ENCODE data around the gene CSMD2.

CSMD2 gene

DNA sequence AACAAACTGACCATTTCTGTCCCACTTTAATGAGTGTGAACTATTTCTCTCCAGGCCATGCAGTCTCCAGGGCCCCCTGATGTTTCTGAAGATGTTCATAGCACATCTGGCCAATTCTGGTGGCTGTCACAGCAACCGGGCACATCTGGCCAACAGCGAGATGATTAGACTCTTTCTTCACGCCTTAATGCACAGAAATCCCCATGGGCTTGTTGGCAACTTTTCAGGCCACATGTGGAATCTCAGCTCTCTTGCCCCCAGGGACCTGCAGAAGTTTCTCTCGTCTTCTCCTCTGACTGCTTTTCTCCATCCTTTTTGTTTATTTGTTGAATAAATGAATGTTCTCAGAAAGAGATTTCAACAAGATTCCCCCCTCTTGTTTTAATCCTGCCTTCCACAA, 372.4 kb downstream of the CSMD2 start:
- DNase-seq = no peak

DNA sequence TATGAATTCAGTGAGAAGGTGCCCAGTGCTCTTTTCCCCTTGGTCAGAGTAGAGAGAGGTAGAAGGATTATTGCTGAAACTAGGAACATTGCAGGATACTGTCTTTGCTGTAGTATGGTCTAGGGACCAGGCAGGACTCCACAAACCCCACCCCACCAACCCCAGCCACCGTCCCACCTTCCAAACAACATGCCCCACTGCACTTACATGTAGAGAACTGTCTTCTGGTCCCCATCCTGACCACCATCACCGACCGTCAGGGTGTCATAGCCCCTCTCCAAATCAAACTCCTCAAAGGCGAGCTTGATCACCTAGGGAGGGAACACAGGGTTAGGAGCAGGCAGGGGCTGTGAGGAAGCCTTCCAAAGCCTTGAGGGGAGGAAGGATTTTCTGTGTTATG, 372.8 kb downstream of the CSMD2 start:
- DNase-seq = no peak

DNA sequence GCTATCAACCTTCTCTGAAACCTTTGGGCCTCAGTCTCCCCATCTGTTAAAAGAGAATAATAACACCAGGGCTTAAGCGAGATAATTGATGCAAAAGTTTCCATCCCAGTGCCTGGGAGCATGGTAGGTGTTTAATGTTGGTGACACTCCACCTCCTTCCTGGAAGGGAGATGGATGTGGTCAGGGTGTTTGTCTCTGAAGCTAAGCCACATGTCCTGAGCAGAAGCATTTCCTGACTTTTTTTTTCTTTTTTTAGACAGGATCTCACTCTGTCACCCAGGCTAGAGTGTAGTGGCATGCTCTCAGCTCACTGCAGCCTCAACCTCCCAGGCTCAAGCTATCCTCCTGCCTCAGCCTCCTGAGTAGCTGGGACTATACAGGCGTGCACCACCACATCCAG, 373.8 kb downstream of the CSMD2 start:
- DNase-seq = no peak

DNA sequence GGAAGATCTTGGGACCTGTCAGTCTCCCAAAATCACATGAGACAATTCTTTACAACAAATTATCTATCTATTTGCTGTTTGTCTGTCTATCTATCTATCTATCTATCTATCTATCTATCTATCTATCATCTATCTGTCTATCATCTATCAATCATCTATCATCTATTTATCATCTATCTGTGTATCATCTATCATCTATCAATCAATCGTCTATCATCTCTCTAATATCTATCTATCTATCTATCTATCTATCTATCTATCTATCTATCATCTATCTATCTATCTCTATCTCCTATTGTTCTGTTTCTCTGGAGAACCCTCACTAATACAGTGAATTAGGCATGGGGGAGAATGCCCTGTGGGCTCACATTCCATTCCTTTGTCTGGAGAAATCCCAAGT, 374.5 kb downstream of the CSMD2 start:
- no peak for DNase-seq

DNA sequence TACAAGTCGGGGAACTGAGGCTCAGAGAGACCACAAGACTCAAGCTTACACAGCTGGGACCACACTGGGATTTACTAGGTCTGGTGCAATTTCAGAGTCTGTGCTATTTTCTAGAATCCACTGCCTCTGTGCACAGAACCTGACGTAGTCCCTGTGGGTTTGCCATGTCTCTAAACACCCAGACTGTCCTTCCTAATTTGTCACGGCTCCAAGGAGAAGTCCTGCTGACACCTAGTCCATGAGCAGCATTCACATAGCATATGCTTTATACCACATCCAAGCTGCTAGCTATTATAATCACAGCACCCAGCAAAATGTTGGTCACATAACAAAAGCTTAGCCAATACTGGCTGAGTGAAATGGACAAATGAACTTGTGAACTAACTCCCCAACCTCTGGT, 380.2 kb downstream of the CSMD2 start:
- DNase-seq = no peak

DNA sequence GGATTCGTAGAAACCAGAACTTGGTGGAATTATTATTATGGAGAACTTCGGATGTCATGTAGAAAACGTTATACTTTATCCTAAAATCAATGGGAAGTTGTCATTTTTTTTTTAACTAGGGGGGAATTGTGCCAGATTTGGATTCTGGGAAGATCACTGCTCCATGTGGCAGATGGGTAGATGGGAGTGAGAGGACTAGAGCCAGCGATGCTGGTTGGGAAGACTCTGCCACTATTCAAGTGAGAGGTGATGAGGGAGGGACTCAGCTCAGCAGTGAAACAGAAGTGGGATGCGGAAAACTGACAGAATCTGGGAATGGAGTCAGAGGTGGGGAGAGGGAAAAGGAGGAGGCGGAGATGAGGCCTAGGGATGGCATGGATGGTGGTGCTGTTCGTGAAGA, 382.3 kb downstream of the CSMD2 start:
- no peak for DNase-seq

DNA sequence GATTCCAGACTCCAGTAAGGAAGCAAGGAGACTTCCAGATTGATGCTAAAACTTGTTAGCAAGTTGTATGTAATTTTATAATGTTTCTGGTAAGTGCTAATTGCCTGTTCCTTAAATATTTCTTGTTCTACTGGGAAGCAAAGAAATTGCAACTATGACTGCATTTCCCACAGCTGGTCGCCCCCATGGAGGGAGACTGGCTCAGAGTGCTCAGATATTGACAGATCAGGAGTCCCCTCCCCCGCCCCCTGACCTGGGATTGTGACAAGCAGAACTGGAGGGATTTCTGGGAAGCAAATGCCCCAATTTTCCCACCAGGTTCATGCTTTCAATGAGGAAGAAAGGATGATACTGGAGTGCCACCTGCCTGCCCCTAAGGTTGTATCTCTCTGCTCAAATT, 383.4 kb downstream of the CSMD2 start:
- DNase-seq = no peak

DNA sequence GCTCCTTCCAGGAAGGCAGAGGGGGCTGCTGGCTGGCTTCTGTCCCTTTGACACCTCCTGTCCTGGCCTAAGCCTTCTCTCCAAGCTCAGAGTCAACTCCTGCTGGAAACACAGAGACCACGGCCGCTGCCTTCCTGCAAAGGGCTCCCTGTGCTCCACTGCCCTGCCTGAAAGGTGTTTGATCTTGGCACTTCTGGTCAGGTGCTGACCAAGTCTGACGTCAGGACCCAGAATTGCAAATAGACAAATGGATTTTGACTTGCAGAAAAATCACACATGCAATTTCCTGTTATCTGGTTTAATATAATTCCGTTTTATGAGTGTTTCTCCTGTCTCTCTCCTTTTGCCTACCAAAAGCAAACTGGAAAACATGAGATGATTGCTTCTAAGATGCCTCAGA, 387.7 kb downstream of the CSMD2 start:
- DNase-seq = no peak

DNA sequence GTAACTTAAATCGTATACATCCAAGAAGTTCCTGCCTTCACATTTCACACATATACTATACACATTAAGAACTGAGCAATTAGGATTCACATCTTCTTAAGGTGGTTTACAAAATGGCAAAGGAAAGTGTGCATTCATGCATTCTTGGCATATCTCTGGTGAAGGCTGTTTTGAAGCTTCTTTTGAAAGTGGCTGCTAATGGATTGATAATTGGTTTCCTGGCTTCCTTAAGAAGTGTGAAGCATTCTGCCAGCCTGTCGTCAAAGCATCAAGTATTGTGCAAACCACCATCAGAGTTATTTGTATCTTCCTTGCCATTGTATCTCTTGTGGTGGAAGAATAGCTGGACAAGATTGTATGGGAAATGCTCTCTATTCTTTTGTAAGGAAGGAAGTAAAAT, 396.2 kb downstream of the CSMD2 start:
- DNase-seq = no peak

DNA sequence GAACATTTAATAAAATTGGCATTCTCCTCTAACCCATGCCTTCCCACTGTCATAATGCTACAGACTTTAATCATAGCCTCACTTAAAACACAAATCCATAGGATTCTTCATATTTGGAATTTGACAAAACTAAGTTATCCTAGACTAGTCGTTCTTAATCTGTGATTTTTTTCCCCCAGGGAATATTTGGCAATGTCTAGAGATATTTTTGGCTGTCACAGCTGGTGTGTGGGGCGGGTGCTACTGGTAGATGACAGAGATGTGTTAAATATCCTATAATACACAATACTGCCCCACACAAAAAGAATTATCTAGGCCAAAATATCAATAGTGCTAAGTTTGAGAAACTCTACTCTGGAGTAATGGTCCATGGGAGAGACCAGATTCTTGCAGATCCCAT, 396.9 kb downstream of the CSMD2 start:
- DNase-seq = no peak

DNA sequence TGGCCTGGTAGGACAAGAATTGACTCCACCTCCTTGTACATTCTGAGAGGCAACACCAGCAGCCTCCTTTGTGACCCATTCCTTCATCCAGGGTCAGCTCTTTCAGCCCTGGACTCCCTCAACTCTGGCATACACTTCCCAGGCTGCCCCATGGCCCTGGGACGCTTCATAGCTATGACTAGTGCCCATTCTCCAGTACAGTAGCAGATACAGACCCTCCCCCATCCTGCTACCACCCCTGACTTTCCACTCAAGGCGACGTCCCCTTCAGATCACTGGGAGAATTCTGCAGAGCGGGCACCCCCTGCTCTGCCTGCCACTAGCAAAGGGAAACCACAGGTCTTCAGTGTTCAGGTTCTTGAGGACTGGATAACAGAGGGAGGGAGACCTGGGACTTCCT, 400.9 kb downstream of the CSMD2 start:
- DNase-seq = no peak

DNA sequence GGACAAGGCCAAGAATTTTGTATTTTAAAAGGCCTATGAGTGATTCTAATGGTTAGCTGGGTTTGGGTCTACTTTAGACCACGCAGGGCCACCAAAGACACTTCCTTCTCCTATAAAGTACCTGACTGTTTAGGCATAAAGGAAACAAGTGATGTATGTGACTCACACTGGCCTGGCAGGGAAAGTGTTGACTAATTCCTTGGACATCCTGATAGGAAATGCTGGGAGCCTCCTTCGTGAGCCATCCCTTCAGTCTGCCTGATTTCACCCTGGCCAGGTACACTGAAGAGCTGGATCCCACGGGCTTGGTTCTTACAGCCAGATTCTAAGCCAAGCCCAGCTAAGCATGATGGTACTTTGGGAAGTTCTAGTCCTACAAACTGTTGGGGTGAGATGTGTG, 401.6 kb downstream of the CSMD2 start:
- DNase-seq = no peak

DNA sequence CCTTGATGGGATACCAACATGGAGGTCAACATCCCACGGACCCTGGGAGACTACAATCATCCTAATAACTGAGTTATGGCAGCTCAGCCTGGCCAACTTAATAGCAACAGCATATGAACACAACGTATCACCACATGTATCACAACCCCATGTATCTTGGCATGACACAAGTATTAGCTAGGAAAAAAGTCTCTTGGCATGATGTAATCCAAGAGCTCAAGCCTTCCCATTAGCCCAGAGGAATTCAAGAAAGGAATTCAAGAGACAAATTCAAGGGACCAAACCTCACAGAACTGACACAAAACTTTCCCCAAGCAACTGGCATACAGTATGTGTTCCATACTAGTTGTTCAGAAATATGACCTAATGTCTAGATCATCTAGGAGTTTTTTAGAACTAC, 402.1 kb downstream of the CSMD2 start:
- no peak for DNase-seq

DNA sequence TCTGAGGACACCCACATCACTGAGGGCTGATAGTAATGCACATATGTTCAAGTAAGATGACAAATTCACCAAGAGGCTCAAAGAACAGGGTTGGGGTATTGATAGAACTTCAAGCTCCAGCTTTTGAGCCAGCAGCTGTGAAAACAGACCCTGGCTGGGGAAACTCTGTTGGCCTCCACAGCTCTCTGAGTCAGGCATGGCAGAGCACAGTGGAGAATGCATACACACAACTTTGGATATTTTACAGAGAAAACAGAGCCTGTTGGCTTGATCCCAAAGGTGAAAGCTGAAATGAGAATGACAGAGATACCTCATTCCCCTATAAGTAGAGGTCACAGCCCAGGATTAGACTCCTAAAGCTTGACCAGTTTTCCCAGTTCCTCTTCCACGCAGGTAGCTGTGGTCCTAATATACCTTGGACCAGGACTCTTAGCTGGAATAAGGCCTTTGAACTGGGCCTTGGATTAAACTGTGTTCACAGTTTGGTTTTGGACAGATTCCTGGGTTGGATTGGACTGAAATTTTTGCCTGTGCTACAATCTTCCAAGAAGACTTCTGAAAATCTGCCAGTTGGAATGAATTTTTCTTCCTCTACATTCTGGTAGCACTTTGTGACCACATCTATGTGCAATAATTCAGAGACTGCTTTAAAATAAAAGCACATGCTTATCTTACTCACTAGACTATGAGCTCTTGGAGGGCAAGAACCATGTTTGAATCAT, 402.8 kb downstream of the CSMD2 start:
- no peak for DNase-seq

DNA sequence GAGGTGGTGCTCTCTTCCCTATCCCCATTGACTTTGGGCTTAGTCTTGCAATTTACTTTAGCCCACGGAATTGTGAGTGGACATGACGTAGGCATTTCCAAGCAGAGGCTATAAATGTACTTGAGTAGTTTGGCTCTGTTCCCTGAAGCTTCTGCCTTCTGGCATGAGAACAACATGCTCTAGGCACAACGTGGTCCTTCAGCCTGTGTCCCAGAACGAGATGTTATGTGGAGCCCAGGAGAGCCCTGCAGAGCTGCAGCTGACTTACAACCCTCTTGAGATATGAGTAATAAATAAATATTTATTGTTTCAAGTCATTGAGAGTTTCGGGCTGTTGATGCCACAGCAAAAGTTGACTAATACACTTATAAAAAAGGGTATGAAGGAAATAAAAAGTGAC, 406.3 kb downstream of the CSMD2 start:
- no peak for DNase-seq

DNA sequence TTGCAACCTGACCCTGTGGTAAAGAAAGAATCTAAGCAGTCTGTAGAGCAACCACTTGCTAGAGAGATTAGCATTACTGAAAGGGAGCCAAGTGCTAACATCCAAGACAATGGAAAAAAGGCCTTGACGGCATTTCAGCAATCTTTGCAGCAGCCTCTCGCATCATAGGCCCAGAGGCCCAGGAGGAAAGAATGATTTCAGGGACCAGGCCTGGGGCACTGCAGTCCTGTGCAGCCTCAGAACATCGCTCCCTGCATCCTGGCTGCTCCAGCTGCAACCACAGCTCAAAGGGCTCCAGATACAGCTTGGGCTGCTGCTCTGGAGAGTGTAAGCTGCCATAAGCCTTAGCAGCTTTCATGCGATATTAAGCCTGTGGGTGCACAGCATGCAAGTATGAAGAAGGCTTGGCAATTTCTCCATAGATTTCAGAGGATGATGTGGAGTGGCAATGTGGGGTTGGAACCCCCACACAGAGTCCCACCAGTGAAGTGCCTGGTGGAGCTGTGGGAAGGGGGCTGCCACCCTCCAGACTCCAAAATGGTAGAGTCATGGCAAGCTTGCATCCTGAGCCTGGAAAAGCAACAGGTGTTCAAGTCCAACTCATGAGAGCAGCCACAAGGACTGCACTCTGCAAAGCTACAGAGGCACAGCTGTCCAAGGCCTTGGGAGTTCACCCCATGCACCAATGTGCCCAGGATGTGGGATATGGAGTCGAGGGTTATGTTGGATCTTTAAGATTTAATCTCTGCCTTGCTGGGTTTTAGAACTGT, 411.8 kb downstream of the CSMD2 start:
- DNase-seq = no peak

DNA sequence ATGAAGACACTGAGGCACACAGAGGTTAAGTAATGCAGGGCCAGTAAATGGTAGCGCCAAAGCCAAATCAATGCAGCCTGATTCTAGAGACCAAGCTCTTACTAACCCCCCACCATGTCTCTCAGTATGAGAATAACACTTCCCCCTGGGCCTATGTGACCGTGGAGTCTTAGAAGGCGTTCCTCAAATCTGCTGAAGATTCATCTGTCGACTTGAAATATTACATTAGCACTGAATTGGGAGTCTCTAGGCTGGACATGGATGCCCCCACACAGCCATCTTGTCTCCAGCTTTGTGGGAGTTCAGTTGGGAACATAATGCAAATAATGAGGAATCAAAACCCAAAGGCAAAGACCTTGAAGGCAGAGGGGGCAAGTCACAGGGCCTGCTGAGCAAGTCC, 419.1 kb downstream of the CSMD2 start:
- DNase-seq = no peak

DNA sequence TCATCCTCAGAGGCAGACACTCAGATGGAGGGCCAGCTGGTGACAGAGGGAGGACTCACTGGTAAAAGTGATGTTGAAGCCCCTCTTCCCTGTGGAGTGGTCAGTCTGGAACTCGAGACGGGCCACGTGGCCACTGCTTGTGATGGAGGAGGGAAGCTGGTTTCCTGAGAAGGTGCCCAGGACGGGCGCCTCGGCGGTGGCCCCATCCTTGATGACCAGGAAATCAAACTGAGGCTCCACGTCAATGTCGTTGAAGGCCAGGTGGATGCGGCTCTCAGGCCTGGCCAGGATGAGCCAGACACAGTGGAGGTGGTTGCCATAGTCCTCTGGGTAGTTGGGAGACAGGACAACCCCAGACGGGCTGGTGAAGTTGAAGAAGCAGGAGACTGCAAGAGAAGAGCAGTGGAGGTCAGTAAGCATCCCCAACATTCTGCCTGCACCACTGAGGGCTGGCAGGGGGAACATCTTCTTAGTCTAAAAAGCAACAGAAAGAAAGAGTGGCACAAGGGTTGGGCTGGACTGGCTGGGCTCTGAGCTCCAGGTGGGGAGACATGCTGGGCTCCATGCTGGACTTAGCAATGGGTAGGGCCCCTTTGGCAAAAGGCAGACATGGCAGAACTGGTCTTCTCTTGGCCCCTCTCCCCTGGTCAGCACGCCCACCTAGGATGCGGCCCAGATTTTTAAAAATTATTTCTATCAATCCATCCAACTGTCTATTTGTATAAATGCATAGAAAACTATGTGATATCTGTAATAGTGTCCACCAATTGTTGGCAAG, 421.6 kb downstream of the CSMD2 start:
- DNase-seq = no peak

DNA sequence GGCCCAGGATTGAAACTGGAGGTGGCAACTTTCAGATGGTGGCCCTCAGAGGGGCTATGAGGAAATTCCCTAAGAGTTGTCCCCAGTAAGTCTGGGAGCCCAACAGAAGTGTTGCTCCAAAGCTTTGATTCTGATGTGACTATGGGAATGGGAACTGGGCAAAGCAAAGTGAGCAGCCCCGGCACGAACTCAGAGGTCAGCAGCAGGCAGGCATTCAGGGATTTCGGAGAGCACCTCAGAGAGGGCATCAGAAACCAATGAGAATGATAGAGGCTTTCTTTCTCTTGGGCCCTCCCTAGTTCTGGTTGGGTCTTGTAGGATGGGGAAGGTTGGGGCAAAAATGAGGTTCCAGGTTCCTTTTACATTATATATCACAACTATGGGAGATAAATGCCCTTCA, 422.4 kb downstream of the CSMD2 start:
- no peak for DNase-seq

DNA sequence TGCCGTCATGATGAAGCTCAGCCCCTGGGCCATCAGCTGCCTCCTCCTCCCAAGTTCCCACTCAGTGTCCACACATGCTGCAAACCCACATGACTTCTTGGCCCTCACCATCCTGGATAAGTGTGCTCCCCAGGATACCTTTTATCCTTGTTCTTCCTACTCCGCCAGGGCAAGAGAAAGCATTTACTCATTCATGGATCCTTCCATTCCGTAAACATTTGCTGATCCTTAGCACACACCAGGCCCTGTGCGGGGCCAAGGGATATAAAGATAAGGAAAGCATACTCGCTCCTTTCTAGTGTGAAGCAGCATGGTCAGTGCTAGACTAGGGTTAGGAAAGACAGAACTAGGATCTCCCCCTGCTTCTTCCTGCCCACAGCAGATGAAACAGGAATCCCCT, 423.3 kb downstream of the CSMD2 start:
- no peak for DNase-seq

DNA sequence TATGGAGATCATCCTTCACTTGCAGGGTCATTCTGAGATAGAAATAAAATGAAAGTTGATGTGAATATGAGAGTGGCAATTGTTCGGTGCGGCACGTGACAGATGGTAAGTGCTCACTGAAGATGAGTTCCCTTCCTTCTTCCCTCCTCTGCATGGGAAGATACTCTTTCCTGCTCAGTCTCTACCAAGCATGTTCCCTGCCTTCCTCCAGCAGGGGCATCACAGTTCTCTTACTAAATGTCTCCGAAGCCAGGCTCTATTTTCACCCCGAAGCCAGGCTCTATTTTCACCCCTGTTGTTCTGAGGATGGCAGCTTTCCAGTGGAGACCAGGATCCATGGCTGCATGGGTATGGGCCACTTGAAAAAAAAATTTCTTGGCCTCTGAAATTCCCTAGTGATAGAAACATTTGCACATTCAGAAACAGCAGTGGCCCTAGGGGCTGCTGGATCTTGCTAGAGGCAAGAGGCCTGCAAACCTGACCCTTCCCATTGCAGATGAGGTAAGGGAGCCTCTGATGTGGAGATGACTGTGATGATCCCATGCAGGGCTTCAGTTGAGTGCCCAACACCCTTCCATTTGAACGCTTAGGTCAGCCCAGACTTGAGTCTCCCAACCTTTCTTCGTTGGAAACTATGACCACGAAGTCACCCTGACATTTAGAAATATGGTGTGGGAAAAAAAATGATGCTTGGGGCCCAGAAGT, 424.8 kb downstream of the CSMD2 start:
- DNase-seq = no peak

DNA sequence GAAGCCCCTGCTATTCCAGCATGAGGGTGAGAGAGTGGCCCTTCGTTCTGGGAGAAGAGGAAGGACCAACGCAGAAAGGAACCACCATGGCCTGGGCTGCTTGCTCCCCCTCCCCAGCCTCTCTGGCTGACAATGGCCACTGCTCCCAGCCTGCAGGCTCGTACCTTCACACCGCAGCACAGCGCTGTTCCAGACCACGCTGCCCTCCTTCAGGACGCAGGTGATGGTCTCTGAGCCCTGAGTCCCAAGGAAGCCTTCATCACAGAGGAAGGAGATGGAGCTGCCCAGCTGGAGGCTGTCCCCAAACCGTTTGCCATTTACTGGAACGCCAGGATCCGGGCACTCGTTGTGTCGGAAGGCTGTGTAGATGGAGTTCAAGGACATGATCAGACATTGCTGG, 426.1 kb downstream of the CSMD2 start:
- no peak for DNase-seq

DNA sequence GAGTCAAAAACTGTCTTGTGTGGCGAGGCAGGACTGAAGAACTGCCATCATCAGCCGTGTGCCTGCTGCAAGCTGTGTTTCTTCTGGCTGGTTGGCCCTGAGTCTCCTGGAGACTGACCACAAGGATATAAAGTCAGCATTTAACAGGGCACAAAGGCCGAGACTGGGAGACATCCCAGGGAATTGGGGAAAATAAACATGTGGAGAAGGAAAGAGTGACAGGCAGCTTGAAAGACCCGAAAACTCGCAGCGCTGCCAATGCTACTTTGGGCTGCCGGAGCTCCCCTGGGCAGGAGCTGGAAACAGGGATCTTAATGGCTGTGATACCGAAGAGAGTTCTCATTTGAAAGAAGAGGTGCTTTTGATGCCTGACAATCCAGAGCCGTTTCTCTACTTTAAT, 426.5 kb downstream of the CSMD2 start:
- no peak for DNase-seq
